Muscle layer of duodenum (tissue), 2 donors: ENCODE data around the gene M1AP.

Source experiments
- H3K27ac ChIP-seq: one replicate; pipeline ENCODE4 v1.7.0; 2013; ENCODE audit warnings: mild to moderate bottlenecking, low read length
- H3K27me3 ChIP-seq: one replicate; pipeline ENCODE4 v1.7.0; 2013; ENCODE audit warnings: low read depth, mild to moderate bottlenecking, control low read depth, low read length
- H3K36me3 ChIP-seq, 2 donors: one replicate each; pipeline ENCODE4 v1.7.0; 2013; ENCODE audit warnings: low read length in 2 of 2, control low read depth in 1 of 2, mild to moderate bottlenecking in 1 of 2; ENCODE audit not compliant: insufficient read depth in 2 of 2, control insufficient read depth in 1 of 2
- H3K4me1 ChIP-seq, 2 donors: one replicate each; pipeline ENCODE4 v1.7.0; 2013; ENCODE audit warnings: low read length in 2 of 2, mild to moderate bottlenecking in 2 of 2, control low read depth in 1 of 2, moderate library complexity in 1 of 2; ENCODE audit not compliant: insufficient read depth in 2 of 2, control insufficient read depth in 1 of 2
- H3K4me3 ChIP-seq, 2 donors: one replicate each; pipeline ENCODE4 v1.7.0; 2013; ENCODE audit warnings: low read length in 2 of 2, low read depth in 1 of 2, mild to moderate bottlenecking in 1 of 2
- H3K9me3 ChIP-seq, 2 donors: one replicate each; pipeline ENCODE4 v1.7.0; 2013; ENCODE audit warnings: low read length in 2 of 2, control low read depth in 1 of 2, mild to moderate bottlenecking in 1 of 2; ENCODE audit not compliant: control insufficient read depth in 1 of 2
- donor health status: healthy.

The M1AP gene

DNA sequence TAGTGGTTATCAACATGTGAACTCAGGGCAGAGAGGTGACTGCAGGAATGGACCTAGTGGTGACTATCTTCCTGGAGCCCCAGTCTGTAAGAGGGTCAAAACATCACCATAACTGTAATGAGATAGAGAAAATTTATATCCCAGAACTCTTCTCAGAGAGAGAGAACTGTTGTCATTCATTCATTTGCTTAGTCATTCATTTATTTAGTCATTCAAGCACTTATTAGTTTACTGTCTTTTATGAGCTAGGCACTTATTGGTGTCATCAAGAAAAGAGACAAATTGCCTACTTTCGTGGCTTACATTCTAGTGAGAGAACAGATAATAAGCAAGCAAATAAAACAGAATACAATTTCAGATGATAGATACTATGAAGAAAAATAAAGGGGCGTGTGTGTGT, 59.5 kb downstream of the M1AP start:
- no peaks in the 10 kb centered on the region for H3K4me1 ChIP-seq
- H3K4me3 ChIP-seq: no peak overlapping the region
- H3K27me3 ChIP-seq: no peaks in the 10 kb centered on the region
- no peaks in the 10 kb centered on the region for H3K36me3 ChIP-seq
- no peaks in the 10 kb centered on the region for H3K9me3 ChIP-seq
- no peak overlapping the region for H3K27ac ChIP-seq

DNA sequence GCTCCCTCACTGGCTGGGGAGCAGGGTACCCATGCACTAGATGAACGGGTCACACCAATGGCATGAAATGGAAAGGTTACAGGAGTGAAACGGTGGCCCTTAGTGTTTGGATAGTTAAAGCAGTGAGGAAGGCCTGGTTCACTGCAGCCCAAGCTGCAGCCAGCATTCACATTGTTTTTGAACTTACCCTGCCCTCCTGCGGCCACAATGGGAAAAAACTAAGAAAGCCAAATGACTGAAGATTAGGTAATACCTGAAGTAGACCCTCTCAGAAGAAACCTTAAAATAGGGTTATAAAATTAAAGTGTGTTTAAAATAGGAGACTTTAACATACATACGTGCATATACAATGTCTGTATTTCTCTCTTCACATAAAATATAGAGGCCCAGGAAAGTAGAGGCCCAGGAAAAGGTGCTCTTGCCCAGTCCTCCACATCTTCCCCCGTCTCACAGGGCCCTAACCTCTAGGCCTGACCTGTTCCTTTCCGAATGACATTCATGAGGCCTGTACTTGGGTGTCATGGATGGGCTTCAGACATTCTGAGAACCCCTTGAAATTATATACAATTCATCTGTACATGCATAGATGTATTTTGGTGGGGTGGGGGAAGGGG, 60.4 kb downstream of the M1AP start:
- Histone ChIP-seq H3K9me3 (no peaks in the 10 kb centered on the region), H3K27ac (no peak overlapping the region), H3K4me3 (no peak overlapping the region), H3K36me3 (no peaks in the 10 kb centered on the region), H3K4me1 (no peaks in the 10 kb centered on the region), H3K27me3 (no peaks in the 10 kb centered on the region)

DNA sequence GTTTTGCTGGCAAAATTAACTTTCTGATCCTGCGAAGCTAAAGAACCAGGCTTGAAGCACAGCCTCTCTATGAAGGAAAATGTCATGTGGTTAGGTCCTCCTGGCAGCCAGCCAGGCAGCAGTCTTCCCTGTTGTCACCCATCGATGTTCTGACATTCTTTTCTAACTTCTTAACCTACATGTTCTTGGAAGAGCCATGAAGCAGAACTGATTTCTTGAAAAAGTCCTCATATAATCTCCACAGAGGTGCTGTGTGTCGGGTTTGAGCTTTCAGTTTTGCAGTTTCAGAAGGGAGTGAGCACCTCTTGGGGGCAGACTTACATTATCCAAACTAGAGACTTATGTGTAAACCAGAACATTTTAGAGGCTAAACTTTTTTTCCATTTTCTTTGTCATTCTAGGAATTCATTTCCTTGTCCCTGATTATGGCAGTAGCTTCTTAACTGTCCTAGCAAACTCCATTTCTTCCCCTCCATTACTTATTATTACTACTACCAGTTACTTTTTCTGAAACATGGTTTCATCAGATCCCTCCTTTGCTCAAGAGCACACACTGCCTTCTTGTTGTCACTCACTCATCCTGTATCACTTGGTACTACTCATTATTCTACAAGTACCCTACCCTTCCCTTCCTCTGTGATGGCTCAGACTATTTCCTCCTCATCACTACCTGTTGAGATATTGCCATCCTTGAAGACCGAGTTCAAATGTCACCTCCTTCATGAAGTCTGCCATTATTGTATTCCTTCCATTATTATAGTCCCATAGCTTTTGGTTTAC, 62.5 kb downstream of the M1AP start:
- H3K27me3 ChIP-seq: no peaks in the 10 kb centered on the region
- H3K4me1 ChIP-seq: no peaks in the 10 kb centered on the region
- H3K27ac ChIP-seq: no peak overlapping the region
- H3K36me3 ChIP-seq: no peaks in the 10 kb centered on the region
- no peaks in the 10 kb centered on the region for H3K9me3 ChIP-seq
- no peak overlapping the region for H3K4me3 ChIP-seq

- H3K27ac ChIP-seq: no peak overlapping the region
- no peak overlapping the region for H3K4me3 ChIP-seq
- H3K27me3 ChIP-seq: no peaks in the 10 kb centered on the region
- H3K4me1 ChIP-seq: no peaks in the 10 kb centered on the region
- no peaks in the 10 kb centered on the region for H3K9me3 ChIP-seq
- no peaks in the 10 kb centered on the region for H3K36me3 ChIP-seq
Observed at GRCh38 chr2:74584088-74584645, 64.0 kb downstream of the M1AP start.

DNA sequence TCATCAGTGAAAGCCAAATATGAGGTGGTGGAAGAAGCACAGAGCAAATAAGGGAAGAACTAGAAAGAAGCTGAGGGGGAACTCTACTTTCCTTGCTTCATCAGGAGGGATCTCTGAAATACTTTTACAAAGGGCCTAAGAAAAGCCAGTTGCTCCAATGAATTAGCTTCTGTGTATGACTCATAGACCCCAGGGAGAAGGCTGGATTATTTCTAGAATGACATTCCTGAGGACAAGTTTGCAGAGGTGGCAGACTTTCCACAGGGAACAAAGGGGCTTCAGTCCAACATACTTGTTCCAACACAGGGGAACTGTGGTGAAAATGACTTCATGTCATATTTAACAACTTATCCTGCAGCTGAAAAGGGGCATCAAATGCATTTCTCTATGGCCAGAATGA, 64.6 kb downstream of the M1AP start:
- no peaks in the 10 kb centered on the region for H3K36me3 ChIP-seq
- H3K27ac ChIP-seq: no peak overlapping the region
- H3K4me3 ChIP-seq: no peak overlapping the region
- no peaks in the 10 kb centered on the region for H3K4me1 ChIP-seq
- no peaks in the 10 kb centered on the region for H3K9me3 ChIP-seq
- H3K27me3 ChIP-seq: no peaks in the 10 kb centered on the region

- H3K9me3 ChIP-seq: no peaks in the 10 kb centered on the region
- no peak overlapping the region for H3K27ac ChIP-seq
- H3K4me1 ChIP-seq: no peaks in the 10 kb centered on the region
- no peaks in the 10 kb centered on the region for H3K36me3 ChIP-seq
- H3K27me3 ChIP-seq: no peaks in the 10 kb centered on the region
- no peak overlapping the region for H3K4me3 ChIP-seq
Observed at GRCh38 chr2:74582184-74582583, 65.9 kb downstream of the M1AP start.

GRCh38 chr2:74581463-74581862, 66.7 kb downstream of the M1AP start:
- H3K4me1 ChIP-seq: peaks cover 0 to 3% of the 10 kb centered on the region in 2 donors
- no peak overlapping the region for H3K27ac ChIP-seq
- H3K36me3 ChIP-seq: no peaks in the 10 kb centered on the region
- no peak overlapping the region for H3K4me3 ChIP-seq
- no peaks in the 10 kb centered on the region for H3K27me3 ChIP-seq
- H3K9me3 ChIP-seq: no peaks in the 10 kb centered on the region

DNA sequence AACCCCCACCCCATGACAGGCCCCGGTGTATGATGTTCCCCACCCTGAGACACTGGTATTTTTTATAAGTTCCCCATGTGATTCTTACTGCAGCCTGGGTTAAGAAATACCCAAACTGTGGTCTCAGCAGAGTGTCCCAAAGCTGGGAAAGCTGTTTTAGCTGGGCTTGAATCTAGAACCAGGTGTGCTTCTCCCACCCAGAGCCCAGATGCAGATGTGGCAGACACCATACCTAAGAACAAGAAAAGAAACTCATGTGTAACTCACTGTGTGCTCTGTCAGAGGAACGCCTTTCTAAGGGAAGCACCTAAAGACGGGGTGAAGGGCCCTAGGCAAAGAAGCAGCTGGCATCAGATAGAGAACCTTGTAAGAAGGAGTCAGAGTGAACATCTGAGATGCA, 69.7 kb downstream of the M1AP start:
- Histone ChIP-seq H3K36me3 (no peaks in the 10 kb centered on the region), H3K9me3 (no peaks in the 10 kb centered on the region), H3K27ac (no peak overlapping the region), H3K4me3 (no peak overlapping the region), H3K27me3 (no peaks in the 10 kb centered on the region), H3K4me1 (peaks cover 0 to 7% of the 10 kb centered on the region in 2 donors)

DNA sequence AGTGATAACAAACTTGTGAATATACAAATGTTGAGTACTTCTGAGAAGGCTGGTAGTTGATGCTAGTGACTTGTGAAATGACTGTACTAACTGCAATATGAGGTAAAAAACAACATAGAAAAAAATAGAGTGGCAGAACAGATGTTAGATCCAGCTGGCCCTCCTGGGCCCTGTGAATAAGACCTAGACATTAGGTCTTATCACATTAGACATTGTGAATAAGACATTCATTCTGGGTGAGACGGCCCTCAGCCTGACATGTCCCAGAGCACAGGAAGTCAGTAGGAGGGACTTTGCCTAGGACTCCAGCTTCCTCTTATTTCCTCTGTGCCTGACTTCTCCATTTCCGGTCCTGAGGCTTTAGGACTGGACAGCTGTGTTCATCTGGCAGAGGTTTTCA, 70.7 kb downstream of the M1AP start:
- H3K9me3 ChIP-seq: no peaks in the 10 kb centered on the region
- peaks cover 0 to 7% of the 10 kb centered on the region in 2 donors for H3K4me1 ChIP-seq
- H3K4me3 ChIP-seq: no peak overlapping the region
- no peaks in the 10 kb centered on the region for H3K36me3 ChIP-seq
- H3K27ac ChIP-seq: no peak overlapping the region
- H3K27me3 ChIP-seq: no peaks in the 10 kb centered on the region

- H3K4me1 ChIP-seq: peaks cover 0 to 7% of the 10 kb centered on the region in 2 donors
- no peak overlapping the region for H3K4me3 ChIP-seq
- H3K9me3 ChIP-seq: no peaks in the 10 kb centered on the region
- peak overlapping the region; percentile 47 for H3K27ac ChIP-seq
- H3K27me3 ChIP-seq: no peaks in the 10 kb centered on the region
- no peaks in the 10 kb centered on the region for H3K36me3 ChIP-seq
Observed at GRCh38 chr2:74576863-74577229, 71.3 kb downstream of the M1AP start.

GRCh38 chr2:74576211-74576862, 71.8 kb downstream of the M1AP start:
- H3K27ac ChIP-seq: peak overlapping the region; percentile 47
- no peak overlapping the region for H3K4me3 ChIP-seq
- no peaks in the 10 kb centered on the region for H3K9me3 ChIP-seq
- H3K27me3 ChIP-seq: no peaks in the 10 kb centered on the region
- H3K4me1 ChIP-seq: peaks cover 0 to 7% of the 10 kb centered on the region in 2 donors
- no peaks in the 10 kb centered on the region for H3K36me3 ChIP-seq
